ENCODE measurements around the gene DLX4.

DLX4 gene

GRCh38 chr17:49967621-49968404 is 1.2 kb upstream of the DLX4 start:
- Histone ChIP-seq H3K9ac (ENCODE audit: low read depth, low read length) (no peak overlapping the region), H3K27ac (ENCODE audit: low read length) (no peak overlapping the region)

GRCh38 chr17:49968405-49969133 is 421 bp upstream of the DLX4 start:
- Histone ChIP-seq H3K9me3 (ENCODE audit: insufficient read depth, low read length, severe bottlenecking) (no peaks in the 10 kb centered on the region), H3K36me3 (ENCODE audit: insufficient read depth, low read length) (no peaks in the 10 kb centered on the region), H3K27ac (ENCODE audit: low read length) (no peak overlapping the region), H3K79me2 (ENCODE audit: insufficient read depth, low read length) (no peaks in the 10 kb centered on the region), H2AFZ (ENCODE audit: low read depth, low read length) (no peak overlapping the region), H3K4me1 (ENCODE audit: insufficient read depth, low read length) (no peaks in the 10 kb centered on the region), H3K4me3 (ENCODE audit: low read depth in 1 of 2, low read length in 2 of 2) (no peak overlapping the region), H3K27me3 (ENCODE audit: insufficient read depth, low read length, poor library complexity) (peaks cover 30% of the 10 kb centered on the region), H4K20me1 (ENCODE audit: insufficient read depth, low read length) (no peaks in the 10 kb centered on the region; the same call in 1 of the 2 replicates), H3K4me2 (ENCODE audit: insufficient read depth, low read length) (no peak overlapping the region), H3K9ac (ENCODE audit: low read depth, low read length) (no peak overlapping the region)
- ATAC-seq (ENCODE audit: insufficient read depth, low read depth) (no peak), DNase-seq (no peak)
- TF ChIP-seq EZH2 (IDR thresholded peaks at IDR 0.05; ENCODE audit: borderline replicate concordance, low read depth, low read length, severe bottlenecking) (no peak), CTCF (IDR thresholded peaks at IDR 0.05; ENCODE audit: borderline replicate concordance, extremely low read depth, low read length, poor library complexity, severe bottlenecking) (no peak)

More at GRCh38 chr17:49967621-49968404, 1.2 kb upstream of the DLX4 start:
- Histone ChIP-seq H3K36me3 (ENCODE audit: insufficient read depth, low read length) (no peaks in the 10 kb centered on the region), H3K79me2 (ENCODE audit: insufficient read depth, low read length) (no peaks in the 10 kb centered on the region), H3K4me2 (ENCODE audit: insufficient read depth, low read length) (no peak overlapping the region), H2AFZ (ENCODE audit: low read depth, low read length) (no peak overlapping the region), H3K4me1 (ENCODE audit: insufficient read depth, low read length) (no peaks in the 10 kb centered on the region), H3K9me3 (ENCODE audit: insufficient read depth, low read length, severe bottlenecking) (no peaks in the 10 kb centered on the region), H3K4me3 (ENCODE audit: low read depth in 1 of 2, low read length in 2 of 2) (no peak overlapping the region), H3K27me3 (ENCODE audit: insufficient read depth, low read length, poor library complexity) (peaks cover 24% of the 10 kb centered on the region), H4K20me1 (ENCODE audit: insufficient read depth, low read length) (no peaks in the 10 kb centered on the region)
- TF ChIP-seq CTCF (IDR thresholded peaks at IDR 0.05; ENCODE audit: borderline replicate concordance, extremely low read depth, low read length, poor library complexity, severe bottlenecking) (no peak), EZH2 (IDR thresholded peaks at IDR 0.05; ENCODE audit: borderline replicate concordance, low read depth, low read length, severe bottlenecking) (no peak)
- DNase-seq, result no peak
- ATAC-seq (ENCODE audit: insufficient read depth, low read depth), result no peak

- Histone ChIP-seq H2AFZ (ENCODE audit: low read depth, low read length) (no peak overlapping the region), H3K9me3 (ENCODE audit: insufficient read depth, low read length, severe bottlenecking) (no peaks in the 10 kb centered on the region), H3K79me2 (ENCODE audit: insufficient read depth, low read length) (no peaks in the 10 kb centered on the region), H3K27me3 (ENCODE audit: insufficient read depth, low read length, poor library complexity) (peaks cover 33% of the 10 kb centered on the region), H3K9ac (ENCODE audit: low read depth, low read length) (no peak overlapping the region), H3K27ac (ENCODE audit: low read length) (no peak overlapping the region), H3K4me1 (ENCODE audit: insufficient read depth, low read length) (no peaks in the 10 kb centered on the region), H3K4me2 (ENCODE audit: insufficient read depth, low read length) (no peak overlapping the region), H4K20me1 (ENCODE audit: insufficient read depth, low read length) (no peaks in the 10 kb centered on the region; the same call in 1 of the 2 replicates), H3K36me3 (ENCODE audit: insufficient read depth, low read length) (no peaks in the 10 kb centered on the region), H3K4me3 (ENCODE audit: low read depth in 1 of 2, low read length in 2 of 2) (no peak overlapping the region)
- TF ChIP-seq EZH2 (IDR thresholded peaks at IDR 0.05; ENCODE audit: borderline replicate concordance, low read depth, low read length, severe bottlenecking), result no peak
- ATAC-seq (ENCODE audit: insufficient read depth, low read depth) (no peak), DNase-seq (no peak)
Measured at GRCh38 chr17:49969795-49970389, 902 bp downstream of the DLX4 start.

GRCh38 chr17:49970498-49970897 is 1.5 kb downstream of the DLX4 start:
- H4K20me1 ChIP-seq (ENCODE audit: insufficient read depth, low read length), result no peaks in the 10 kb centered on the region; the same call in 1 of the 2 replicates
- DNase-seq, result no peak
- H2AFZ ChIP-seq (ENCODE audit: low read depth, low read length), result no peak overlapping the region
- ATAC-seq (ENCODE audit: insufficient read depth, low read depth), result no peak
- H3K36me3 ChIP-seq (ENCODE audit: insufficient read depth, low read length), result no peaks in the 10 kb centered on the region
- no peaks in the 10 kb centered on the region for H3K9me3 ChIP-seq (ENCODE audit: insufficient read depth, low read length, severe bottlenecking)
- H3K27me3 ChIP-seq (ENCODE audit: insufficient read depth, low read length, poor library complexity), result peaks cover 37% of the 10 kb centered on the region
- H3K4me2 ChIP-seq (ENCODE audit: insufficient read depth, low read length), result no peak overlapping the region
- no peak overlapping the region for H3K9ac ChIP-seq (ENCODE audit: low read depth, low read length)
- no peak overlapping the region for H3K27ac ChIP-seq (ENCODE audit: low read length)
- no peaks in the 10 kb centered on the region for H3K79me2 ChIP-seq (ENCODE audit: insufficient read depth, low read length)
- TF ChIP-seq CTCF (IDR thresholded peaks at IDR 0.05; ENCODE audit: borderline replicate concordance, extremely low read depth, low read length, poor library complexity, severe bottlenecking), result no peak
- TF ChIP-seq EZH2 (IDR thresholded peaks at IDR 0.05; ENCODE audit: borderline replicate concordance, low read depth, low read length, severe bottlenecking), result no peak
- H3K4me1 ChIP-seq (ENCODE audit: insufficient read depth, low read length), result no peaks in the 10 kb centered on the region
- no peak overlapping the region for H3K4me3 ChIP-seq (ENCODE audit: low read depth in 1 of 2, low read length in 2 of 2)
